Loucy (cell line): ENCODE results near the gene KCNK5.

Experiments
- H2AFZ ChIP-seq: fragments of 200-600 bp; sonication (generic); 2 replicates; pipeline ENCODE4 v1.6.0; 2016; ENCODE audit warnings: antibody characterized with exemption, mild to moderate bottlenecking, low read length, moderate library complexity
- H3F3A ChIP-seq: fragments of 200-600 bp; 2 replicates; pipeline ENCODE4 v1.6.0; 2016; ENCODE audit warnings: antibody characterized with exemption, low read depth, mild to moderate bottlenecking
- H3K27me3 ChIP-seq: fragments of 200-600 bp; sonication (generic); 2 replicates; pipeline ENCODE4 v1.6.1; 2014; ENCODE audit warnings: low read length, mild to moderate bottlenecking; ENCODE audit not compliant: insufficient read depth, poor library complexity, severe bottlenecking
- H3K36me3 ChIP-seq: fragments of 200-600 bp; sonication (generic); 2 replicates; pipeline ENCODE4 v1.6.1; 2016; ENCODE audit warnings: low read length; ENCODE audit not compliant: insufficient read depth
- H3K4me1 ChIP-seq: fragments of 200-600 bp; sonication (generic); 2 replicates; pipeline ENCODE4 v1.5.1; 2014; ENCODE audit warnings: low read length, mild to moderate bottlenecking; ENCODE audit not compliant: insufficient read depth, poor library complexity, severe bottlenecking
- H3K4me2 ChIP-seq: fragments of 200-600 bp; sonication (generic); 2 replicates; pipeline ENCODE4 v1.6.0; 2014; ENCODE audit warnings: antibody characterized with exemption, low read length, low read depth, mild to moderate bottlenecking; ENCODE audit not compliant: poor library complexity, severe bottlenecking
- H3K4me3 ChIP-seq: fragments of 200-600 bp; sonication (generic); 2 replicates; pipeline ENCODE4 v1.5.1; 2014; ENCODE audit warnings: low read length, mild to moderate bottlenecking, mixed read lengths; ENCODE audit not compliant: poor library complexity, severe bottlenecking
- H3K79me2 ChIP-seq: fragments of 200-600 bp; sonication (generic); 2 replicates; pipeline ENCODE4 v1.6.1; 2014; ENCODE audit warnings: low read length; ENCODE audit not compliant: insufficient read depth
- H3K9ac ChIP-seq: fragments of 200-600 bp; sonication (generic); 2 replicates; pipeline ENCODE4 v1.6.0; 2014; ENCODE audit warnings: mild to moderate bottlenecking, low read depth, low read length, moderate library complexity; ENCODE audit not compliant: poor library complexity, severe bottlenecking
- H3K9me2 ChIP-seq: fragments of 200-600 bp; sonication (generic); replicated peaks from 2 replicates; pipeline ENCODE4 v1.6.1; 2016; ENCODE audit warnings: low read depth, low read length, mixed read lengths
- H3K9me3 ChIP-seq: fragments of 200-600 bp; sonication (generic); 2 replicates; pipeline ENCODE4 v1.6.1; 2014; ENCODE audit warnings: mild to moderate bottlenecking, antibody characterized with exemption, low read length, low read depth; ENCODE audit not compliant: insufficient read depth
- H4K20me1 ChIP-seq: fragments of 200-600 bp; sonication (generic); 2 replicates; pipeline ENCODE4 v1.6.0; 2014; ENCODE audit warnings: antibody characterized with exemption, low read length, mild to moderate bottlenecking; ENCODE audit not compliant: insufficient read depth, poor library complexity, severe bottlenecking
- EZH2phosphoT487 ChIP-seq: fragments of 200-600 bp; IDR thresholded peaks from 2 replicates; pipeline ENCODE4 v1.6.1; 2018; ENCODE audit warnings: antibody characterized with exemption, mild to moderate bottlenecking, moderate library complexity, borderline replicate concordance
- TF ChIP-seq, protein P1 (sequence below): fragments of 200-600 bp; sonication (generic); conservative IDR thresholded peaks from 2 replicates; pipeline ENCODE4 v1.5.1; 2014; ENCODE audit warnings: mild to moderate bottlenecking, antibody characterized with exemption, low read length

Gene KCNK5

DNA sequence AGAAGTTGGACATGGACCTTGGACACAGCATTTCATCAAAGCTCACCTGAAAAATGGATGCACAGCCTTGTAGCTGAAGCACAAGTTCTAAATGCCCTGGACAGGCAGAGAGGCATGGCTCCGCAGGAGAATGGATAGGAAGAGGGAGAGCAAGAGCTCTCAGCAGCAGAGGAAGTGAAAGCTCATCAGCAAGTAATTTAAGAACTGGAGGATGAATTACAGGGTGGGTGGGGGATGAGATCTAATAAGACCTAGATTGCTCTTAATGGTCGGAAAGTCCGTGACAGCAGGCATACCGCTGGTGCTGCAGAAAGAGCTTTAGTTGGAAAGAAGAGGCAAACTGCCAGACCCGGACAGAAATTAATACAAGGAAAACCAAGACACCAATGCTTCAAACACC is 77.0 kb downstream of the KCNK5 start:
- Histone ChIP-seq H3K79me2 (no peaks in the 10 kb centered on the region), H3K9me2 (no peaks in the 10 kb centered on the region), H3K9ac (no peak overlapping the region), H3K27me3 (no peaks in the 10 kb centered on the region), H3K4me1 (peaks cover 40% of the 10 kb centered on the region), H3K4me2 (peak overlapping the region; percentile 29), H3K36me3 (no peaks in the 10 kb centered on the region), H3K4me3 (no peak overlapping the region), H2AFZ (no peak overlapping the region), H3F3A (peaks cover 8% of the 10 kb centered on the region; the same call in 1 of the 2 replicates), H4K20me1 (no peaks in the 10 kb centered on the region), H3K9me3 (no peaks in the 10 kb centered on the region)
- TF ChIP-seq, protein P1, sequence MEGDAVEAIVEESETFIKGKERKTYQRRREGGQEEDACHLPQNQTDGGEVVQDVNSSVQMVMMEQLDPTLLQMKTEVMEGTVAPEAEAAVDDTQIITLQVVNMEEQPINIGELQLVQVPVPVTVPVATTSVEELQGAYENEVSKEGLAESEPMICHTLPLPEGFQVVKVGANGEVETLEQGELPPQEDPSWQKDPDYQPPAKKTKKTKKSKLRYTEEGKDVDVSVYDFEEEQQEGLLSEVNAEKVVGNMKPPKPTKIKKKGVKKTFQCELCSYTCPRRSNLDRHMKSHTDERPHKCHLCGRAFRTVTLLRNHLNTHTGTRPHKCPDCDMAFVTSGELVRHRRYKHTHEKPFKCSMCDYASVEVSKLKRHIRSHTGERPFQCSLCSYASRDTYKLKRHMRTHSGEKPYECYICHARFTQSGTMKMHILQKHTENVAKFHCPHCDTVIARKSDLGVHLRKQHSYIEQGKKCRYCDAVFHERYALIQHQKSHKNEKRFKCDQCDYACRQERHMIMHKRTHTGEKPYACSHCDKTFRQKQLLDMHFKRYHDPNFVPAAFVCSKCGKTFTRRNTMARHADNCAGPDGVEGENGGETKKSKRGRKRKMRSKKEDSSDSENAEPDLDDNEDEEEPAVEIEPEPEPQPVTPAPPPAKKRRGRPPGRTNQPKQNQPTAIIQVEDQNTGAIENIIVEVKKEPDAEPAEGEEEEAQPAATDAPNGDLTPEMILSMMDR, result no peak
- no peak for TF ChIP-seq EZH2phosphoT487

DNA sequence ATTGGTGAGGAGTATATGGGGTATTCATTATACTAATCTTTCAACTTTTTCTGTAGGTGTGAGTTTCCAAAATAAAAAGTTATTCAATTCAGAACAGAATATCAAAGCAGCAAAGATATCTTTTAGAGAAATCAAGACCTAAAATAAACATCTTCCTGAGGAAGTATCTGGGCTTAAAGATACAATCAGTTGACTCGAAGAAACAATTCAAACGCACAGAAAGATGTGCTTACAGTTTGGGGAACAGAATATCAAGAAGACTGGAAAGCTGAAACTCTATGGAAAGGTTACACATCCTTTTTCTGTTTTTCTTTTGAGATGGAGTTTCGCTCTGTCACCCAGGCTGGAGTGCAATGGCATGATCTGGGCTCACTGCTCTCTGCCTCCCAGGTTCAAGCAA is 78.1 kb downstream of the KCNK5 start:
- no peaks in the 10 kb centered on the region for H3K27me3 ChIP-seq
- H3F3A ChIP-seq, result peaks cover 8% of the 10 kb centered on the region; the same call in 1 of the 2 replicates
- TF ChIP-seq, protein P1, result no peak
- no peak for TF ChIP-seq EZH2phosphoT487
- peak overlapping the region; percentile 29 for H3K4me2 ChIP-seq
- H3K9ac ChIP-seq, result no peak overlapping the region
- H4K20me1 ChIP-seq, result no peaks in the 10 kb centered on the region
- H3K9me3 ChIP-seq, result no peaks in the 10 kb centered on the region
- no peak overlapping the region for H2AFZ ChIP-seq
- H3K4me1 ChIP-seq, result peaks cover 40% of the 10 kb centered on the region
- no peaks in the 10 kb centered on the region for H3K9me2 ChIP-seq
- no peak overlapping the region for H3K4me3 ChIP-seq
- no peaks in the 10 kb centered on the region for H3K36me3 ChIP-seq
- H3K79me2 ChIP-seq, result no peaks in the 10 kb centered on the region

DNA sequence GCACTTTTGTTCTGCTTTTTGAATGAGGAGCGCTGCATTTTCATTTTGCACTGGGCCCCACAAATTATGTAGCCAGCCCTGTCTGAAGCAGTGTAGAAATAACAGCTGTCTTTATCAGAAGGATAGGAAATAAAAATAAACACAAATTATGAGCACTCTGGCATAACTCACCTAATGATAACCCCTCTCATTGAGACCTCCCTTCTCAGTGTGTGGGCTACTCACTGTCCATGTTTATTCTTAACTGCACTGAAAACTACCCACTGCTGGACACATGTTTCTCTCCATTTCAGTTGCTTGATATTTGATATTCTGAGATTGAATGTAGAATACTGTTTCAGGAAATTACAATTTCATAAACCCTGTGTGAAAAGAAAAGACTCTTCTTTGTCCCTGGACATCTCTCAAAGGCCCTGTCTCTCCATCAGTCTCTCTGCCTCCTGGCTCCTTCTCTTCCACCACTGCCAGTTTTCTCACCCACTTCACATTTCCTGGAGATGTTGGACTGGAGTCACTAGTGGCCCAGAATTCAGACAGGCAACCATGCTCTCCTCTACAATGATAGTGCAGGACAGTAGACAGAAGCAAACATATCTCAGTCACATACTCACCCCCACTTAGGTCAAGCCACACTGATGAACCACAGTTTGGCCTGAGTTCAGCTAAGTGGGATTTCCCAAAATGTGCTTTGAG is 84.6 kb downstream of the KCNK5 start:
- Histone ChIP-seq H3K4me1 (no peaks in the 10 kb centered on the region), H2AFZ (no peak overlapping the region), H3K4me2 (no peak overlapping the region), H3K4me3 (no peak overlapping the region), H3K79me2 (no peaks in the 10 kb centered on the region), H3K9me2 (no peaks in the 10 kb centered on the region), H3K9ac (no peak overlapping the region), H4K20me1 (no peaks in the 10 kb centered on the region), H3F3A (no peaks in the 10 kb centered on the region), H3K36me3 (no peaks in the 10 kb centered on the region), H3K9me3 (no peaks in the 10 kb centered on the region), H3K27me3 (no peaks in the 10 kb centered on the region)
- TF ChIP-seq EZH2phosphoT487, result no peak
- TF ChIP-seq, protein P1, result no peak
